ENCODE results near the gene RPL27A. TPM values are rescaled to one million over a fixed set of nuclear protein-coding genes. Genes with fewer than 3 reads are reported as not detected.

The RPL27A gene
- total and polyA plus RNA-seq, 2 of the 8 experiments (the other 6 are each of a cell fraction or from before 2014, with no cell fraction given): 1,756 to 1,777 TPM

DNA sequence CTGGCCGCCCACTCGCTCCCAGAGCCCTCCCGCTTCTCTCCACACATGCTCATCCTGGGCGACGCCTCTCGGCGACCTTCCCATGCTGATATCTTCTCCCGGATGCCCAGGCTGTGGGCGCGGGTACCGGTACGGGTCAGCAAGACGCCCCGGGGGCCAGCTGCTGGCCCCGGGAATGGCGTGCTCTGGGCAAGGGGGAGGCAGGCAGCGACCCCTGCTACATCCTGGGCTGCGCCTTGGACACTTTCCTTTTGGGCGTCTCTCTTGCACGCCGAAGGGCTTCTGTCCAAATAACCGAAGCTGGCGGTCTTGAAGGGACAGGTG, 48.1 kb downstream of the RPL27A start:
- H4K5ac ChIP-seq (ENCODE audit: insufficient read length, low read depth, low read length): no peak overlapping the region
- no peak for FAIRE-seq
- H3K4ac ChIP-seq (replicated peaks; ENCODE audit: insufficient read length, low read depth, low read length): no peak overlapping the region
- no peaks in the 10 kb centered on the region for H3K79me2 ChIP-seq (ENCODE audit: control insufficient read depth in 1 of 2, insufficient read depth in 2 of 2, low read length in 2 of 2)
- no peak overlapping the region for H4K91ac ChIP-seq (replicated peaks; ENCODE audit: insufficient read length, low read length)
- H3K36me3 ChIP-seq (ENCODE audit: control insufficient read depth in 2 of 4, insufficient read depth in 4 of 4, low read length in 3 of 4): no peaks in the 10 kb centered on the region
- no peak overlapping the region for H3K18ac ChIP-seq (ENCODE audit: extremely low read depth, low read length)
- H3K56ac ChIP-seq (replicated peaks; ENCODE audit: insufficient read length, low read depth, low read length): no peak overlapping the region
- H2BK20ac ChIP-seq (ENCODE audit: low read length): no peak overlapping the region
- H3K14ac ChIP-seq (ENCODE audit: insufficient read length): no peak overlapping the region
- H3K9me3 ChIP-seq (ENCODE audit: insufficient read depth in 2 of 2, low read depth in 1 of 2, low read length in 1 of 2): no peaks in the 10 kb centered on the region
- no peak overlapping the region for H2BK120ac ChIP-seq (replicated peaks; ENCODE audit: low read depth, low read length)
- no peak overlapping the region for H3K9ac ChIP-seq (replicated peaks in 1 of 4; ENCODE audit: extremely low read depth in 1 of 4, low read depth in 3 of 4, low read length in 3 of 4)
- POLR2A ChIA-PET (ENCODE audit: partially characterized antibody): interaction anchor here (1.1 to 2.0 kb wide), 3 partner anchors 8 to 47 kb away, joined by 3 to 5 read pairs (median 3); no protein-coding TSS in a partner anchor
- H3K23ac ChIP-seq (ENCODE audit: insufficient read length): no peak overlapping the region
- no peak overlapping the region for H2AFZ ChIP-seq (ENCODE audit: low read length)
- H2BK15ac ChIP-seq (ENCODE audit: low read length): no peak overlapping the region
- TF ChIP-seq ASH2L (IDR thresholded peaks at IDR 0.05; ENCODE audit: low read length) (no peak), CEBPB (IDR thresholded peaks at IDR 0.05; ENCODE audit: low read depth, low read length) (no peak), JUND (IDR thresholded peaks at IDR 0.05; ENCODE audit: low read length) (no peak), SP1 (IDR thresholded peaks at IDR 0.05; ENCODE audit: low read depth, low read length) (no peak), RFX5 (IDR thresholded peaks at IDR 0.05; ENCODE audit: borderline replicate concordance, low read depth, low read length) (no peak), ZNF274 (IDR thresholded peaks at IDR 0.05; ENCODE audit: borderline replicate concordance, extremely low read depth, low read length) (no peak)
- TF ChIP-seq, protein P1, sequence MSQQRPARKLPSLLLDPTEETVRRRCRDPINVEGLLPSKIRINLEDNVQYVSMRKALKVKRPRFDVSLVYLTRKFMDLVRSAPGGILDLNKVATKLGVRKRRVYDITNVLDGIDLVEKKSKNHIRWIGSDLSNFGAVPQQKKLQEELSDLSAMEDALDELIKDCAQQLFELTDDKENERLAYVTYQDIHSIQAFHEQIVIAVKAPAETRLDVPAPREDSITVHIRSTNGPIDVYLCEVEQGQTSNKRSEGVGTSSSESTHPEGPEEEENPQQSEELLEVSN (IDR thresholded peaks at IDR 0.05): peak; percentile 79
- TF ChIP-seq, protein P2, sequence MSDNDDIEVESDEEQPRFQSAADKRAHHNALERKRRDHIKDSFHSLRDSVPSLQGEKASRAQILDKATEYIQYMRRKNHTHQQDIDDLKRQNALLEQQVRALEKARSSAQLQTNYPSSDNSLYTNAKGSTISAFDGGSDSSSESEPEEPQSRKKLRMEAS (IDR thresholded peaks at IDR 0.05): peak; percentile 46; the same call in 1 of the 2 replicates
- no peaks in the 10 kb centered on the region for H3K27me3 ChIP-seq (replicated peaks in 1 of 4; ENCODE audit: control insufficient read depth in 3 of 4, extremely low read depth in 1 of 4, insufficient read depth in 3 of 4, low read length in 3 of 4)
- H3K23me2 ChIP-seq (ENCODE audit: low read depth, low read length): no peaks in the 10 kb centered on the region
- no peaks in the 10 kb centered on the region for H4K20me1 ChIP-seq (replicated peaks in 1 of 2; ENCODE audit: control insufficient read depth in 1 of 2, insufficient read depth in 2 of 2, low read length in 2 of 2)
- no peak overlapping the region for H2BK12ac ChIP-seq (ENCODE audit: low read depth, low read length)
- no peak overlapping the region for H2AK5ac ChIP-seq (ENCODE audit: low read depth, low read length)
- no peak overlapping the region for H2BK5ac ChIP-seq (ENCODE audit: low read depth, low read length)
- 0 out of 2 replicates have a peak overlapping the region, but pooled peaks have one; percentile 39 for H4K8ac ChIP-seq (ENCODE audit: extremely low read depth, insufficient read depth, low read length)
- CTCF ChIA-PET (ENCODE audit: partially characterized antibody): interaction anchor here (0.9 to 3.0 kb wide), 17 partner anchors 10 to 74 kb away, joined by 3 to 12 read pairs (median 4); no protein-coding TSS in a partner anchor
- H3K27ac ChIP-seq (ENCODE audit: low read depth, low read length): no peak overlapping the region
- H3K79me1 ChIP-seq (ENCODE audit: low read depth, low read length): no peaks in the 10 kb centered on the region; the same call in 1 of the 2 replicates
- no peak for DNase-seq (ENCODE audit: low read depth in 1 of 2, low spot score in 2 of 2)
- no peak overlapping the region for H3K4me3 ChIP-seq (ENCODE audit: extremely low read depth in 1 of 4, insufficient read depth in 2 of 4, low read depth in 3 of 4, low read length in 4 of 4)
- 94% methylated on average over 23 of the region's 23 CpGs; no CpG with 5 or more reads in 1 of the 2 experiments for WGBS, 2 experiments (ENCODE audit: extremely low coverage in 1 of 2, insufficient coverage in 1 of 2, insufficient read length in 1 of 2, insufficient replicate concordance in 2 of 2, low coverage in 1 of 2, low lambda C conversion rate in 2 of 2, missing lambda C conversion rate in 1 of 2)
- H3K4me1 ChIP-seq (replicated peaks in 1 of 4; ENCODE audit: control insufficient read depth in 3 of 4, insufficient read depth in 4 of 4, low read length in 3 of 4): peaks cover 0 to 4% (median 2%) of the 10 kb centered on the region in 4 experiments; a peak in 1 of 7 replicates
- H3K4me2 ChIP-seq (ENCODE audit: insufficient read depth in 1 of 2, low read depth in 2 of 2, low read length in 2 of 2): no peak overlapping the region

Data from H1 (cell line).